RWPE2 (cell line): ENCODE results near the gene TP53AIP1.

Experiments
- ATAC-seq: fragments of 200-7000 bp; cut with Tn5 transposase; 3 replicates; pipeline ENCODE4 v1.9.1; 2021; ENCODE audit warnings: low read depth
- DNase-seq: peaks from one replicate; pipeline ENCODE4 v3.0.0-alpha.2; 2020; ENCODE audit warnings: low spot score
- H3K27ac ChIP-seq: fragments of 450-650 bp; 2 replicates; pipeline ENCODE4 v1.5.1; 2017; ENCODE audit warnings: mild to moderate bottlenecking; ENCODE audit not compliant: poor library complexity, severe bottlenecking
- H3K27me3 ChIP-seq: fragments of 250-450 bp; sonication (Bioruptor Pico); 2 replicates; pipeline ENCODE4 v1.5.1; 2021; ENCODE audit warnings: mild to moderate bottlenecking, moderate library complexity; ENCODE audit not compliant: insufficient read depth, poor library complexity, severe bottlenecking
- H3K36me3 ChIP-seq: fragments of 250-450 bp; sonication (Bioruptor Pico); 2 replicates; pipeline ENCODE4 v1.5.1; 2020; ENCODE audit warnings: low read depth, mild to moderate bottlenecking, moderate library complexity
- H3K4me1 ChIP-seq: fragments of 250-450 bp; sonication (Bioruptor Pico); 2 replicates; pipeline ENCODE4 v1.5.1; 2021; ENCODE audit warnings: mild to moderate bottlenecking, moderate library complexity; ENCODE audit not compliant: insufficient read depth, poor library complexity, severe bottlenecking
- H3K4me3 ChIP-seq: fragments of 250-450 bp; sonication (Bioruptor Pico); 2 replicates; pipeline ENCODE4 v1.5.1; 2021; ENCODE audit warnings: mild to moderate bottlenecking, moderate library complexity; ENCODE audit not compliant: severe bottlenecking
- H3K9me3 ChIP-seq: fragments of 250-450 bp; sonication (Bioruptor Pico); 2 replicates; pipeline ENCODE4 v1.5.1; 2021; ENCODE audit warnings: mild to moderate bottlenecking, moderate library complexity; ENCODE audit not compliant: severe bottlenecking
- CTCF ChIP-seq: fragments of 450-650 bp; IDR thresholded peaks from one replicate; pipeline ENCODE4 v1.5.1; 2017; ENCODE audit warnings: mild to moderate bottlenecking, moderate library complexity; ENCODE audit not compliant: poor library complexity, severe bottlenecking

Gene TP53AIP1

GRCh38 chr11:128941110-128941509 lies 1.6 kb downstream of the TP53AIP1 start:
- peak; percentile 2; the same call in 2 of the 3 replicates for ATAC-seq
- Histone ChIP-seq H3K36me3 (no peaks in the 10 kb centered on the region), H3K9me3 (no peaks in the 10 kb centered on the region), H3K27me3 (no peaks in the 10 kb centered on the region), H3K4me1 (peaks cover 26% of the 10 kb centered on the region), H3K27ac (peak overlapping the region; percentile 56), H3K4me3 (no peak overlapping the region)
- DNase-seq: no peak
- no peak for TF ChIP-seq CTCF

DNA sequence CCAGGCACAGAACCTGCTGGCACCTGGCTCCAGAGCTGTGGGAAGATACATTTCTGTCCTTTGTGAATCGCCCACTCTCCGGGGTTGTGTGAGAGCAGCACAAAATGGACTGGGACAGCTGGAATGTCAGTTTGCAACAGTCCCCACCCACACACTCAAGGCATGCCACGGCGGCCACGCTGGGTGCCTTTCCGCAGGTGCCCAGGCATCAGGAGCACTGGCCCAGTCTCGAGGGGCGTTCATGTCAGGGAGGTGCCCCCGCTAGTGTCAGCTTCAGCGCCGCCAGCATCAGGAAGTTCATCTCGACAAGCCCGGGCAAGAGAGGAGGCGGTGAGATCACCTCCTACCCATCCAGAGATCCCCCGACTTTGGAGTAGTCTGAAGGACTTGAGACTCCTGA lies 2.1 kb downstream of the TP53AIP1 start:
- no peak overlapping the region for H3K4me3 ChIP-seq
- no peaks in the 10 kb centered on the region for H3K36me3 ChIP-seq
- ATAC-seq (peak; percentile 75), DNase-seq (no peak)
- no peaks in the 10 kb centered on the region for H3K9me3 ChIP-seq
- no peaks in the 10 kb centered on the region for H3K27me3 ChIP-seq
- peaks cover 26% of the 10 kb centered on the region for H3K4me1 ChIP-seq
- H3K27ac ChIP-seq: peak overlapping the region; percentile 56
- TF ChIP-seq CTCF: no peak

GRCh38 chr11:128940156-128940555 lies 2.5 kb downstream of the TP53AIP1 start:
- no peak for TF ChIP-seq CTCF
- no peaks in the 10 kb centered on the region for H3K9me3 ChIP-seq
- no peaks in the 10 kb centered on the region for H3K27me3 ChIP-seq
- DNase-seq (no peak), ATAC-seq (peak; percentile 41)
- peaks cover 26% of the 10 kb centered on the region for H3K4me1 ChIP-seq
- H3K4me3 ChIP-seq: no peak overlapping the region
- peak overlapping the region; percentile 56 for H3K27ac ChIP-seq
- H3K36me3 ChIP-seq: no peaks in the 10 kb centered on the region

- H3K4me3 ChIP-seq: no peak overlapping the region
- no peak for DNase-seq
- no peaks in the 10 kb centered on the region for H3K36me3 ChIP-seq
- H3K27ac ChIP-seq: peak overlapping the region; percentile 56
- ATAC-seq: no peak
- H3K9me3 ChIP-seq: no peaks in the 10 kb centered on the region
- peaks cover 26% of the 10 kb centered on the region for H3K4me1 ChIP-seq
- no peaks in the 10 kb centered on the region for H3K27me3 ChIP-seq
- TF ChIP-seq CTCF: no peak
Observed at GRCh38 chr11:128939591-128939990, 3.1 kb downstream of the TP53AIP1 start.

- ATAC-seq (no peak), DNase-seq (no peak)
- Histone ChIP-seq H3K4me1 (peaks cover 26% of the 10 kb centered on the region), H3K9me3 (no peaks in the 10 kb centered on the region), H3K27ac (no peak overlapping the region), H3K4me3 (no peak overlapping the region), H3K36me3 (no peaks in the 10 kb centered on the region), H3K27me3 (no peaks in the 10 kb centered on the region)
- no peak for TF ChIP-seq CTCF
Observed at GRCh38 chr11:128938156-128938885, 4.3 kb downstream of the TP53AIP1 start.
